Transverse colon (tissue), 4 donors: ENCODE results near the gene SBK2. TPM values are rescaled to one million over a fixed set of nuclear protein-coding genes. Genes with fewer than 3 reads are reported as not detected.

ENCODE experiments used
- DNase-seq: peaks from one replicate; pipeline ENCODE4 v3.0.0-alpha.2; 2019
- H3K27ac ChIP-seq, 4 donors: fragments of 200-600 bp; sonication (generic); 2 replicates each; pipeline ENCODE4 v1.5.1; 2016 to 2018; ENCODE audit warnings: inconsistent platforms in 4 of 4
- H3K27me3 ChIP-seq: fragments of 200-600 bp; sonication (generic); 2 replicates; pipeline ENCODE4 v1.5.1; 2017; ENCODE audit warnings: inconsistent platforms
- H3K36me3 ChIP-seq, 4 donors: fragments of 200-600 bp; sonication (generic); 2 replicates each; pipeline ENCODE4 v1.5.1; 2017 to 2019; ENCODE audit warnings: inconsistent platforms in 4 of 4
- H3K4me1 ChIP-seq, 4 donors: fragments of 200-600 bp; sonication (generic); 2 replicates each; pipeline ENCODE4 v1.5.1; 2017 to 2020; ENCODE audit warnings: inconsistent platforms in 4 of 4
- H3K4me3 ChIP-seq, 4 donors: fragments of 200-600 bp; sonication (generic); 1 replicate in 1 of 4; 2 replicates in 3 of 4; pipeline versions ENCODE4 v1.5.1 to v1.6.1; 2017 to 2019; ENCODE audit warnings: inconsistent platforms in 4 of 4
- H3K9me3 ChIP-seq, 2 donors: fragments of 200-600 bp; sonication (generic); 2 replicates each; pipeline ENCODE4 v1.5.1; 2017 to 2019; ENCODE audit warnings: inconsistent platforms in 2 of 2
- EP300 ChIP-seq: sonication (generic); formaldehyde crosslinking; IDR thresholded peaks from one replicate; pipeline ENCODE4 v1.6.1; 2017; ENCODE audit warnings: antibody characterized with exemption, low read depth
- POLR2A ChIP-seq: fragments of 450-650 bp; IDR thresholded peaks from one replicate; pipeline ENCODE4 v1.6.1; 2016; ENCODE audit warnings: antibody characterized with exemption, mild to moderate bottlenecking, moderate library complexity
- POLR2AphosphoS5 ChIP-seq, 3 donors: sonication (generic); formaldehyde crosslinking; IDR thresholded peaks; one replicate each; pipeline ENCODE4 v1.6.1; 2016; ENCODE audit warnings: antibody characterized with exemption in 3 of 3
- WGBS, 2 donors: methylation state at CpG; one replicate each; pipeline ENCODE4 v1.1.5; 2018; ENCODE audit warnings: low coverage in 1 of 2; 5-methylcytosine and 5-hydroxymethylcytosine counted together
- in situ Hi-C, 4 donors: fragments of 200-750 bp; cut with MboI; loops; one replicate each; pipeline versions ENCODE4 v1.15.0 to v1.15.1; 2017; ENCODE audit warnings: low sequenced_read_pairs in 3 of 4, low pct_ligation_motif_present in 1 of 4, low pct_unique_long_range_greater_than_20kb in 1 of 4
- intact Hi-C: fragments of 100-400 bp; cut with DNase I; formaldehyde crosslinking; loops from one replicate; pipeline ENCODE4 v1.15.1; 2023; ENCODE audit warnings: low total_unique reads
- total RNA-seq, 4 donors: library from RNA; depleted of rRNA; stranded (reverse); fragments of >200 nt; gene quantifications; one replicate each; pipeline ENCODE4 v1.1.0, GENCODE V29; 2016
- TF ChIP-seq, protein P1 (sequence below), 5 experiments: fragments of 200-600 bp in 3 of 5; fragments of 450-650 bp in 2 of 5; sonication (generic) in 3 of 5; IDR thresholded peaks; 1 replicate in 2 of 5; 2 replicates in 3 of 5; pipeline ENCODE4 v1.5.1; 2016 to 2017; ENCODE audit warnings: antibody characterized with exemption in 5 of 5, inconsistent platforms in 3 of 5, mild to moderate bottlenecking in 2 of 5, moderate library complexity in 1 of 5

The SBK2 gene
- total RNA-seq, 4 donors from 2014 or later, result not detected

DNA sequence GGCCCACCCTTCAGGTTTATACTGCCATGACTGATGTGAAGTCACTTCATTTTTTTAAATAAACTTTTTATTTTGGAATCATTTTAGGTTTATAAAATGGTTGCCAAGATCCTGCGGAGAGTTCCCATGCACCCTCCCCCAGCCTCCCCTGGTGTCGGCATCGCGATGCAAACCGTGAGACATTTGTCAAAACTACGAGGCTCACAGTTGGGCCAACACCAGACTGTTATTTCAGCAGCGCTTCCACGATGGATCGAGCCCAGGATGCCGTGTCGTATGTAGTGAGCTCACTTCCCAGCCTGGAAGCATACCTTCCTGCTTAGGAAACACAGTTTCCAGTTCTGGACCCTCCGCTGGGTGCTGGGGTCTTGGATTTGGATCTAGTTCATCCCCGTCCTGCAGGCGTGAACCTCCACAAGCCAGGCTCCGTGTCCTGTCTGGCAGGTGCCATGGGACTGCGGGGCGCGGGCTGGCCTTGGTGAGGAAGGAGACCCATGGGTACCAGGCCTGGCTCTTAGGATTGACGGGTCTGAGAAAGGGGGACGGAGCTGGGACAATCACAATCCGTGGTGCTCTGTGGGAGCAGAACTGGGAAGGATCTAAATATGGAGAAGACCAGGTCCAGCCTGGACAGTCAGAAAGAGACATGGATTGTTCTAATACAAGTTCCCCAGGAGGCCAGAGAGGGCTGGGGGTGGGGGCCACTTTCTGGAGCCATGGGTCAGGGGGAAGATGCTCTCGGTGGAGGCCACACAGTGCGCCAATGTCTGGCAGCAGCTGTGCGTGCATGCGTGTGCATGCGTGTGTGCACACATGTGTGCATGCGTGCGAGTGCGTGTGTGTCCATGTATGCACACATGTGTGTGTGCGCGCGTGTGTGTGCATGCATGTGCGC is 2.4 kb upstream of the SBK2 start:
- Histone ChIP-seq H3K27ac (no peak overlapping the region), H3K27me3 (no peaks in the 10 kb centered on the region), H3K4me3 (no peak overlapping the region), H3K36me3 (no peaks in the 10 kb centered on the region), H3K9me3 (no peaks in the 10 kb centered on the region), H3K4me1 (no peaks in the 10 kb centered on the region)
- intact Hi-C loops (no loop called here), in situ Hi-C loops (no loop called here)
- no peak for DNase-seq
- 65 to 87% methylated on average over 4 to 29 of the region's 33 CpGs for WGBS, 2 donors
- no peak for TF ChIP-seq POLR2A
- TF ChIP-seq, protein P1, sequence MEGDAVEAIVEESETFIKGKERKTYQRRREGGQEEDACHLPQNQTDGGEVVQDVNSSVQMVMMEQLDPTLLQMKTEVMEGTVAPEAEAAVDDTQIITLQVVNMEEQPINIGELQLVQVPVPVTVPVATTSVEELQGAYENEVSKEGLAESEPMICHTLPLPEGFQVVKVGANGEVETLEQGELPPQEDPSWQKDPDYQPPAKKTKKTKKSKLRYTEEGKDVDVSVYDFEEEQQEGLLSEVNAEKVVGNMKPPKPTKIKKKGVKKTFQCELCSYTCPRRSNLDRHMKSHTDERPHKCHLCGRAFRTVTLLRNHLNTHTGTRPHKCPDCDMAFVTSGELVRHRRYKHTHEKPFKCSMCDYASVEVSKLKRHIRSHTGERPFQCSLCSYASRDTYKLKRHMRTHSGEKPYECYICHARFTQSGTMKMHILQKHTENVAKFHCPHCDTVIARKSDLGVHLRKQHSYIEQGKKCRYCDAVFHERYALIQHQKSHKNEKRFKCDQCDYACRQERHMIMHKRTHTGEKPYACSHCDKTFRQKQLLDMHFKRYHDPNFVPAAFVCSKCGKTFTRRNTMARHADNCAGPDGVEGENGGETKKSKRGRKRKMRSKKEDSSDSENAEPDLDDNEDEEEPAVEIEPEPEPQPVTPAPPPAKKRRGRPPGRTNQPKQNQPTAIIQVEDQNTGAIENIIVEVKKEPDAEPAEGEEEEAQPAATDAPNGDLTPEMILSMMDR (IDR thresholded peaks at IDR 0.05), result no peak
- no peak for TF ChIP-seq EP300
- TF ChIP-seq POLR2AphosphoS5 (IDR thresholded peaks at IDR 0.05), result no peak

DNA sequence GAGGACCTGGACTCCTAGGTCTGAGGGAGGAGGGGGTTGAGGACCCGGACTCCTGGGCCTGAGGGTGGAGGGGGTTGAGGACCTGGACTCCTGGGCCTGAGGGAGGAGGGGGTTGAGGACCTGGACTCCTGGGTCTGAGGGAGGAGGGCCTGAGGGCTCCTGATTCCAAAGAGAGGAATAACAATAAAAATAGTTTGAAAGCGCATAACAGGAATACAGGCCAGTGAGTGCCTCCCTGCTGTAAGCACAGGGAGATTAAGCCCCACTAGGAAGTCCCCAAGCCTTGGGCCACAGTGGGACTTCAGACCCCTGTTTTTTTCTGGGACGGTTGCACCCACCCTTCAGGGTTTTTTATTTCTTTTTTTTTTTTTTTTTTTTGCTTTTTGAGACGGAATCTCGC is 1.2 kb upstream of the SBK2 start:
- Histone ChIP-seq H3K4me1 (no peaks in the 10 kb centered on the region), H3K4me3 (no peak overlapping the region), H3K9me3 (no peaks in the 10 kb centered on the region), H3K36me3 (no peaks in the 10 kb centered on the region), H3K27me3 (no peaks in the 10 kb centered on the region), H3K27ac (no peak overlapping the region)
- intact Hi-C loops (no loop called here), in situ Hi-C loops (no loop called here)
- no peak for TF ChIP-seq POLR2AphosphoS5 (IDR thresholded peaks at IDR 0.05)
- TF ChIP-seq, protein P1 (IDR thresholded peaks at IDR 0.05), result no peak
- no peak for TF ChIP-seq EP300
- no peak for TF ChIP-seq POLR2A
- DNase-seq, result no peak
- 91 to 97% methylated on average over 4 to 5 of the region's 5 CpGs for WGBS, 2 donors

DNA sequence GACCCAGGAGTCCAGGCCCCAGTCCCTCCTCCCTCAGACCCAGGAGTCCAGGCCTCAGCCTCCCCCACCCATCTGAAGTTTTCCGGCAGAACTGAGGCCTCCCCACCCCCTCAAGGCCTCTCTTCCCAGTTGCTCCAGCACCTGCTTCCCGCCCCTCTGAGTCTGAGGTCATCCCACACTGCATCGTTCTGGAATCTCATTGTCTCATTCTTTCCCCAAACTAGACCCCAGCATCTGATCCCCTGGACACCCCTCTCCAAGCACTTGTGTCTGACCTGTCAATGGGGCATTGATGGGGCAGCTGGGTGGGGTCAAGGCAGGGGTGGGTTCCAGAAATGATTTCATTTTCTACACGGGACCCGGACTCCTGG is 793 bp upstream of the SBK2 start:
- no peak overlapping the region for H3K27ac ChIP-seq
- 28 to 57% methylated on average over 2 to 5 of the region's 5 CpGs for WGBS, 2 donors
- in situ Hi-C loops (no loop called here), intact Hi-C loops (no loop called here)
- DNase-seq, result no peak
- H3K4me3 ChIP-seq, result no peak overlapping the region
- no peaks in the 10 kb centered on the region for H3K36me3 ChIP-seq
- no peaks in the 10 kb centered on the region for H3K9me3 ChIP-seq
- no peaks in the 10 kb centered on the region for H3K4me1 ChIP-seq
- no peaks in the 10 kb centered on the region for H3K27me3 ChIP-seq
- TF ChIP-seq POLR2AphosphoS5 (IDR thresholded peaks at IDR 0.05) (no peak), EP300 (no peak), POLR2A (no peak)
- TF ChIP-seq, protein P1 (IDR thresholded peaks at IDR 0.05), result no peak

DNA sequence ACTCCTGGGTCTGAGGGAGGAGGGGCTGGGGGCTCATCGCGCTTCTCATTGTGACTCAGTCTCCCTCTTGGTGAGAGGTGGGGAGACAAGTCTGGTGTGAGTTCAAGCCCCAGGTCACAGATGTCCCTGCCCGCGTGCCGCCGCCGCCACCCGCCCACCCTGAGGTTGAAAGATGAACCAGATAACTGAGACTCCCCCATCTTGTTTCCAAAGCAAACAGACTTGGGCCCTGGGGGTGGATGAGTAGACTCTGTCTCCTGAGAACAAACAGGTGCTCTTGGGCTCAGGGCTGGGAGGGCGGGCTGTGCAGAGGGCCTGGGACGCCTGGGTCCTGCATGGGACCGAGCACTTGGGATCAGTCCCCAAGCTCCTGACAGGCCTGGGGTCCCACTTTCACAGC is 567 bp downstream of the SBK2 start:
- Histone ChIP-seq H3K4me3 (no peak overlapping the region), H3K27me3 (no peaks in the 10 kb centered on the region), H3K9me3 (no peaks in the 10 kb centered on the region), H3K36me3 (no peaks in the 10 kb centered on the region), H3K27ac (no peak overlapping the region), H3K4me1 (no peaks in the 10 kb centered on the region)
- WGBS, 2 donors, result 92 to 100% methylated on average over 1 to 11 of the region's 11 CpGs
- TF ChIP-seq POLR2A, result no peak
- no peak for TF ChIP-seq EP300
- TF ChIP-seq, protein P1 (IDR thresholded peaks at IDR 0.05), result no peak
- TF ChIP-seq POLR2AphosphoS5 (IDR thresholded peaks at IDR 0.05), result no peak
- intact Hi-C loops (no loop called here), in situ Hi-C loops (no loop called here)
- DNase-seq, result no peak
